Prostate gland (tissue), 2 donors: Measurements from ENCODE around the gene PNKP. TPM values are rescaled to one million over a fixed set of nuclear protein-coding genes. Genes with fewer than 3 reads are reported as not detected.

ENCODE experiments used
- DNase-seq: peaks from one replicate; pipeline ENCODE4 v3.0.0-alpha.2; 2019; ENCODE audit warnings: low spot score
- H3K27ac ChIP-seq, 2 donors: fragments of 200-600 bp; sonication (generic); 2 replicates each; pipeline ENCODE4 v1.5.1; 2017 to 2019
- H3K27me3 ChIP-seq: fragments of 200-600 bp; sonication (generic); replicated peaks from 2 replicates; pipeline ENCODE4 v1.5.1; 2019; ENCODE audit not compliant: insufficient read depth
- H3K36me3 ChIP-seq, 2 donors: fragments of 200-600 bp; sonication (generic); 1 replicate in 1 of 2; 2 replicates in 1 of 2; pipeline versions ENCODE4 v1.5.1 to v1.8.1; 2017 to 2019
- H3K4me1 ChIP-seq: fragments of 200-600 bp; sonication (generic); replicated peaks from 2 replicates; pipeline ENCODE4 v1.5.1; 2019
- H3K4me3 ChIP-seq, 2 donors: fragments of 200-600 bp; sonication (generic); 2 replicates each; pipeline ENCODE4 v1.5.1; 2017 to 2019
- H3K9me3 ChIP-seq: fragments of 200-600 bp; sonication (generic); 2 replicates; pipeline ENCODE4 v1.5.1; 2017
- POLR2A ChIP-seq: fragments of 450-650 bp; IDR thresholded peaks from one replicate; pipeline ENCODE4 v1.6.1; 2016; ENCODE audit warnings: antibody characterized with exemption, mild to moderate bottlenecking
- POLR2AphosphoS5 ChIP-seq: sonication (generic); formaldehyde crosslinking; IDR thresholded peaks from one replicate; pipeline ENCODE4 v1.6.1; 2017; ENCODE audit warnings: antibody characterized with exemption
- WGBS: methylation state at CpG from one replicate; pipeline ENCODE4 v1.1.5; 2018; 5-methylcytosine and 5-hydroxymethylcytosine counted together
- intact Hi-C: fragments of 100-400 bp; cut with DNase I; formaldehyde crosslinking; loops from one replicate; pipeline ENCODE4 v1.14.2; 2022
- total RNA-seq, 2 donors: library from RNA; depleted of rRNA; stranded (reverse); fragments of >200 nt; gene quantifications; one replicate each; pipeline ENCODE4 v1.1.0, GENCODE V29; 2016
- TF ChIP-seq, protein P1 (sequence below), 4 experiments: fragments of 200-600 bp in 2 of 4; fragments of 450-650 bp in 2 of 4; sonication (generic) in 2 of 4; IDR thresholded peaks; 1 replicate in 3 of 4; 2 replicates in 1 of 4; pipeline ENCODE4 v1.5.1; 2016 to 2019; ENCODE audit warnings: antibody characterized with exemption in 4 of 4, mild to moderate bottlenecking in 2 of 4, moderate library complexity in 2 of 4

Gene PNKP
- total RNA-seq, 2 donors from 2014 or later = 64.9 to 128 TPM

- Histone ChIP-seq H3K27ac (no peak overlapping the region), H3K27me3 (no peaks in the 10 kb centered on the region), H3K4me1 (no peaks in the 10 kb centered on the region), H3K4me3 (no peak overlapping the region), H3K9me3 (no peaks in the 10 kb centered on the region), H3K36me3 (no peaks in the 10 kb centered on the region)
- intact Hi-C loops = no loop called here
- 78% methylated on average over 5 of the region's 5 CpGs for WGBS
- DNase-seq = no peak
- no peak for TF ChIP-seq POLR2A
- TF ChIP-seq POLR2AphosphoS5 = no peak
- TF ChIP-seq, protein P1, sequence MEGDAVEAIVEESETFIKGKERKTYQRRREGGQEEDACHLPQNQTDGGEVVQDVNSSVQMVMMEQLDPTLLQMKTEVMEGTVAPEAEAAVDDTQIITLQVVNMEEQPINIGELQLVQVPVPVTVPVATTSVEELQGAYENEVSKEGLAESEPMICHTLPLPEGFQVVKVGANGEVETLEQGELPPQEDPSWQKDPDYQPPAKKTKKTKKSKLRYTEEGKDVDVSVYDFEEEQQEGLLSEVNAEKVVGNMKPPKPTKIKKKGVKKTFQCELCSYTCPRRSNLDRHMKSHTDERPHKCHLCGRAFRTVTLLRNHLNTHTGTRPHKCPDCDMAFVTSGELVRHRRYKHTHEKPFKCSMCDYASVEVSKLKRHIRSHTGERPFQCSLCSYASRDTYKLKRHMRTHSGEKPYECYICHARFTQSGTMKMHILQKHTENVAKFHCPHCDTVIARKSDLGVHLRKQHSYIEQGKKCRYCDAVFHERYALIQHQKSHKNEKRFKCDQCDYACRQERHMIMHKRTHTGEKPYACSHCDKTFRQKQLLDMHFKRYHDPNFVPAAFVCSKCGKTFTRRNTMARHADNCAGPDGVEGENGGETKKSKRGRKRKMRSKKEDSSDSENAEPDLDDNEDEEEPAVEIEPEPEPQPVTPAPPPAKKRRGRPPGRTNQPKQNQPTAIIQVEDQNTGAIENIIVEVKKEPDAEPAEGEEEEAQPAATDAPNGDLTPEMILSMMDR (IDR thresholded peaks at IDR 0.05) = no peak
These were observed 21.0 kb downstream of the PNKP start for GRCh38 chr19:49846408-49846807.

- H3K9me3 ChIP-seq = no peaks in the 10 kb centered on the region
- no peak overlapping the region for H3K27ac ChIP-seq
- no peaks in the 10 kb centered on the region for H3K36me3 ChIP-seq
- TF ChIP-seq, protein P1 (IDR thresholded peaks at IDR 0.05) = no peak
- TF ChIP-seq POLR2AphosphoS5 (no peak), POLR2A (no peak)
- DNase-seq = no peak
- no peak overlapping the region for H3K4me3 ChIP-seq
- 64% methylated on average over 3 of the region's 3 CpGs for WGBS
- H3K4me1 ChIP-seq = no peaks in the 10 kb centered on the region
- intact Hi-C loops = no loop called here
- no peaks in the 10 kb centered on the region for H3K27me3 ChIP-seq
These were observed 22.0 kb downstream of the PNKP start for GRCh38 chr19:49845414-49845813.

GRCh38 chr19:49844138-49845095 lies 23.0 kb downstream of the PNKP start:
- DNase-seq = no peak
- intact Hi-C loops = no loop called here
- Histone ChIP-seq H3K27me3 (no peaks in the 10 kb centered on the region), H3K36me3 (no peaks in the 10 kb centered on the region), H3K27ac (no peak overlapping the region), H3K9me3 (no peaks in the 10 kb centered on the region), H3K4me1 (no peaks in the 10 kb centered on the region), H3K4me3 (no peak overlapping the region)
- 87% methylated on average over 18 of the region's 18 CpGs for WGBS
- TF ChIP-seq POLR2A (no peak), POLR2AphosphoS5 (no peak)
- TF ChIP-seq, protein P1 (IDR thresholded peaks at IDR 0.05) = no peak

DNA sequence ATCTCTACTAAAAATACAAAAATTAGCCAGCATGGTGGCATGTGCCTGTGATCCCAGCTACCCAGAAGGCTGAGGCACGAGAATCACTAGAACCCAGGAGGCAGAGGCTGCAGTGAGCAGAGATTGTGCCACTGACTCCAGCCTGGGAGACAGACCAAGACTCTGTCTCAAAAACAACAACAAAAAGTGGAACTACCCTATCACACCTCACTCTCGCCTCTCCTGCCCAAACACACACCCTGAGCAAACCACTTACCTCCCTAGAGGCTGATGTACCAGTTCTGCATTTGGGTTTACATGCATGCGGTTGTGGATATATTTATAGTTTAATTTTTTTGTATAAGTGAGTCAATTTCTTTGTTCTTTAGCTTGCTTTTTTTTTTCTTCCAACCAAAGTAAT lies 24.1 kb downstream of the PNKP start:
- no peak overlapping the region for H3K4me3 ChIP-seq
- intact Hi-C loops = no loop called here
- 95% methylated on average over 3 of the region's 3 CpGs for WGBS

More for the DNA sequence above, 24.1 kb downstream of the PNKP start:
- Histone ChIP-seq H3K4me1 (no peaks in the 10 kb centered on the region), H3K36me3 (no peaks in the 10 kb centered on the region), H3K9me3 (no peaks in the 10 kb centered on the region), H3K27ac (no peak overlapping the region), H3K27me3 (no peaks in the 10 kb centered on the region)
- TF ChIP-seq, protein P1 (IDR thresholded peaks at IDR 0.05) = no peak
- TF ChIP-seq POLR2A (no peak), POLR2AphosphoS5 (no peak)
- DNase-seq = no peak
